HG03039 (cell line): ENCODE measurements around the gene YIF1A.
"Not testable (repeated sequence)": the region's sequence is repeated elsewhere in the genome, so short reads cannot be mapped to it uniquely, and the experiment has no call there.

Experiments
- ATAC-seq: cut with Tn5 transposase; IDR thresholded peaks from one replicate; pipeline ENCODE4 v1.9.1; 2021; ENCODE audit warnings: mild to moderate bottlenecking, moderate library complexity; ENCODE audit not compliant: unreplicated experiment

The YIF1A gene

GRCh38 chr11:66326261-66327111, 37.5 kb upstream of the YIF1A start:
- ATAC-seq: no peak

GRCh38 chr11:66325263-66325671, 36.3 kb upstream of the YIF1A start:
- no peak for ATAC-seq

- ATAC-seq: no peak
Observed at GRCh38 chr11:66324664-66325063, 35.7 kb upstream of the YIF1A start.

- no peak for ATAC-seq
Observed at GRCh38 chr11:66323684-66324083, 34.7 kb upstream of the YIF1A start.

GRCh38 chr11:66322732-66323427, 33.9 kb upstream of the YIF1A start:
- ATAC-seq: no peak

GRCh38 chr11:66321606-66322005, 32.7 kb upstream of the YIF1A start:
- no peak for ATAC-seq

- ATAC-seq: not testable (repeated sequence)
Observed at GRCh38 chr11:66320748-66321147, 31.8 kb upstream of the YIF1A start.

GRCh38 chr11:66320289-66320688, 31.3 kb upstream of the YIF1A start:
- ATAC-seq: not testable (repeated sequence)

GRCh38 chr11:66318600-66318970, 29.6 kb upstream of the YIF1A start:
- ATAC-seq: no peak

GRCh38 chr11:66317723-66318599, 29.0 kb upstream of the YIF1A start:
- no peak for ATAC-seq

- no peak for ATAC-seq
Observed at GRCh38 chr11:66317322-66317722, 28.4 kb upstream of the YIF1A start.

GRCh38 chr11:66316849-66317251, 27.9 kb upstream of the YIF1A start, which contains the start of gene CD248:
TSS of gene CD248 (minus strand) at chr11:66317044. CDS start at chr11:66317027, 17 bp downstream.
- ATAC-seq: no peak

- ATAC-seq: no peak
Observed at GRCh38 chr11:66315921-66316811, 27.2 kb upstream of the YIF1A start.

GRCh38 chr11:66315498-66315885, 26.5 kb upstream of the YIF1A start:
- no peak for ATAC-seq

GRCh38 chr11:66314561-66315497, 25.9 kb upstream of the YIF1A start:
- ATAC-seq: no peak

- no peak for ATAC-seq
Observed at GRCh38 chr11:66314186-66314501, 25.2 kb upstream of the YIF1A start.

GRCh38 chr11:66313321-66314185, 24.6 kb upstream of the YIF1A start:
- ATAC-seq: no peak

GRCh38 chr11:66312549-66313320, 23.8 kb upstream of the YIF1A start:
- peak; percentile 61 for ATAC-seq
